Lower lobe of right lung (tissue), 2 donors: Measurements from ENCODE around the gene SMG6. TPM values are rescaled to one million over a fixed set of nuclear protein-coding genes. Genes with fewer than 3 reads are reported as not detected.

ENCODE experiments used
- ATAC-seq, 2 donors: fragments of 200-7000 bp; cut with Tn5 transposase; one replicate each; pipeline ENCODE4 v1.9.1; 2020 to 2022; ENCODE audit warnings: mild to moderate bottlenecking in 2 of 2, moderate library complexity in 2 of 2
- DNase-seq: peaks from one replicate; pipeline ENCODE4 v3.0.0-alpha.2; 2020
- H3K27ac ChIP-seq: fragments of 200-600 bp; one replicate; pipeline ENCODE4 v1.8.0; 2022
- H3K27me3 ChIP-seq: fragments of 200-600 bp; one replicate; pipeline ENCODE4 v1.8.0; 2022; ENCODE audit warnings: low read depth
- H3K36me3 ChIP-seq: fragments of 200-600 bp; one replicate; pipeline ENCODE4 v1.8.0; 2022; ENCODE audit warnings: mild to moderate bottlenecking
- H3K4me1 ChIP-seq: fragments of 200-600 bp; one replicate; pipeline ENCODE4 v1.8.0; 2022
- H3K4me3 ChIP-seq: fragments of 200-600 bp; one replicate; pipeline ENCODE4 v1.8.0; 2022; ENCODE audit warnings: mild to moderate bottlenecking
- H3K9me3 ChIP-seq: fragments of 200-600 bp; one replicate; pipeline ENCODE4 v1.8.0; 2022
- CTCF ChIP-seq: fragments of 200-600 bp; IDR thresholded peaks from one replicate; pipeline ENCODE4 v1.8.0; 2022; ENCODE audit warnings: antibody characterized with exemption, mild to moderate bottlenecking
- intact Hi-C: fragments of 100-400 bp; cut with DNase I; formaldehyde crosslinking; loops from one replicate; pipeline ENCODE4 v1.11.0; 2022
- total RNA-seq: library from RNA; stranded (reverse); fragmentation: NEBNext Ultra II Directional; extraction: Animal tissue kit (Norgen Biotek cat#: 25700); gene quantifications from one replicate; pipeline ENCODE4 v1.2.1, GENCODE V29; 2021
- donor health status: DM: no; HTN: yes; CAD: no; lungs with severe emphysema.

The SMG6 gene
- total RNA-seq, 1 donor from 2014 or later: 33.8 TPM

GRCh38 chr17:2028234-2028614 is 275.4 kb downstream of the SMG6 start:
- Histone ChIP-seq H3K36me3 (no peaks in the 10 kb centered on the region), H3K9me3 (no peaks in the 10 kb centered on the region), H3K27me3 (peaks cover 59% of the 10 kb centered on the region), H3K4me1 (peaks cover 47% of the 10 kb centered on the region), H3K27ac (no peak overlapping the region), H3K4me3 (no peak overlapping the region)
- no peak for DNase-seq
- no peak for ATAC-seq
- TF ChIP-seq CTCF: no peak
- intact Hi-C loops: no loop called here

- no peak for TF ChIP-seq CTCF
Observed at GRCh38 chr17:2027528-2028233, 275.9 kb downstream of the SMG6 start.

GRCh38 chr17:2025622-2026309 is 277.8 kb downstream of the SMG6 start:
- peaks cover 65% of the 10 kb centered on the region for H3K27me3 ChIP-seq
- DNase-seq (peak; percentile 78), ATAC-seq (peak; percentile 59 to 60)
- H3K27ac ChIP-seq: no peak overlapping the region
- H3K4me3 ChIP-seq: peak overlapping the region; percentile 64
- peak; percentile 64 for TF ChIP-seq CTCF
- intact Hi-C loops: no loop called here
- no peaks in the 10 kb centered on the region for H3K9me3 ChIP-seq
- no peaks in the 10 kb centered on the region for H3K36me3 ChIP-seq
- H3K4me1 ChIP-seq: peaks cover 38% of the 10 kb centered on the region

More at GRCh38 chr17:2027528-2028233, 275.9 kb downstream of the SMG6 start:
- Histone ChIP-seq H3K4me3 (no peak overlapping the region), H3K36me3 (no peaks in the 10 kb centered on the region), H3K27ac (no peak overlapping the region), H3K27me3 (peaks cover 61% of the 10 kb centered on the region), H3K4me1 (peaks cover 50% of the 10 kb centered on the region), H3K9me3 (no peaks in the 10 kb centered on the region)
- DNase-seq (no peak), ATAC-seq (no peak)
- intact Hi-C loops: no loop called here

- H3K4me1 ChIP-seq: peaks cover 36% of the 10 kb centered on the region
- peak within 1 kb of the TSS; percentile 60 for H3K27ac ChIP-seq
- intact Hi-C loops: no loop called here
- no peaks in the 10 kb centered on the region for H3K9me3 ChIP-seq
- H3K27me3 ChIP-seq: peaks cover 65% of the 10 kb centered on the region
- peak within 1 kb of the TSS; percentile 64 for H3K4me3 ChIP-seq
- peak; percentile 84 for DNase-seq
- TF ChIP-seq CTCF: no peak
- H3K36me3 ChIP-seq: no peaks in the 10 kb centered on the region
- ATAC-seq: peak; percentile 65 to 71
Observed at GRCh38 chr17:2025220-2025621, 278.4 kb downstream of the SMG6 start, which contains the start of gene RTN4RL1. TSS of gene RTN4RL1 (minus strand) at chr17:2025334. CDS start at chr17:2024865, 469 bp downstream.

- H3K36me3 ChIP-seq: no peaks in the 10 kb centered on the region
- H3K4me1 ChIP-seq: peaks cover 34% of the 10 kb centered on the region
- no peak for TF ChIP-seq CTCF
- H3K27ac ChIP-seq: peak overlapping the region; percentile 24
- DNase-seq (no peak), ATAC-seq (peak in 1 of 2 donors; percentile 4)
- peak overlapping the region; percentile 64 for H3K4me3 ChIP-seq
- H3K9me3 ChIP-seq: no peaks in the 10 kb centered on the region
- intact Hi-C loops: no loop called here
- H3K27me3 ChIP-seq: peaks cover 64% of the 10 kb centered on the region
Observed at GRCh38 chr17:2024572-2025219, 278.9 kb downstream of the SMG6 start.
